Epithelial cell of proximal tubule (primary cell): ENCODE measurements around the gene ZNF148. TPM values are rescaled to one million over a fixed set of nuclear protein-coding genes. Genes with fewer than 3 reads are reported as not detected.
A peak's percentile ranks its signal among the peaks of the same experiment; 100 is the strongest.

Source experiments
- DNase-seq: peaks from one replicate; pipeline ENCODE4 v3.0.0-alpha.2; 2011; ENCODE audit warnings: low read depth
- H3K4me3 ChIP-seq: 2 replicates; pipeline ENCODE4 v1.5.1; 2011; ENCODE audit warnings: low read depth, mild to moderate bottlenecking, low read length
- CTCF ChIP-seq: conservative IDR thresholded peaks from 2 replicates; pipeline ENCODE4 v1.5.1; 2012; ENCODE audit warnings: low read depth, mild to moderate bottlenecking, low read length
- total RNA-seq: library from RNA; depleted of rRNA; stranded (reverse); fragments of >200 nt; gene quantifications from 2 replicates; pipeline ENCODE4 v1.2.3, GENCODE V29; 2015

The ZNF148 gene
- total RNA-seq, 1 donor from 2014 or later, result 16.3 TPM

DNA sequence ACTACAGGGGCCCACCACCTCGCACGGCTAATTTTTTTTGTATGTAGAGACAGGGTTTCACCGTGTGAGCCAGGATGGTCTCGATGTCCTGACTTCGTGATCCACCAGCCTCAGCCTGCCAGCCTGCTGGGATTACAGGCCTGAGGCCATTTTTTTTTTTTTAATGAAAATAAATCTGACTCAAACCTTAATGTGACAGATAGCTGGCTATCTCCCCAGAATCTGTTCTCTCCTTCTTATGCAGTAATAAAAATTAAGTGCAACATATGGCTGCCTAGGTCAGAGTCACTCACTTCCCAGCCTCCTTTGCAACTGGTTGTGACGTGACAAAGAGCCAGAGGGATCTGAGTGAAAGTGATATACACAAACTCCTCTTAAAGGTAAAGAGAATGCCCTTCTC is 53.0 kb downstream of the ZNF148 start:
- TF ChIP-seq CTCF, result no peak
- H3K4me3 ChIP-seq, result no peak overlapping the region
- DNase-seq, result no peak

DNA sequence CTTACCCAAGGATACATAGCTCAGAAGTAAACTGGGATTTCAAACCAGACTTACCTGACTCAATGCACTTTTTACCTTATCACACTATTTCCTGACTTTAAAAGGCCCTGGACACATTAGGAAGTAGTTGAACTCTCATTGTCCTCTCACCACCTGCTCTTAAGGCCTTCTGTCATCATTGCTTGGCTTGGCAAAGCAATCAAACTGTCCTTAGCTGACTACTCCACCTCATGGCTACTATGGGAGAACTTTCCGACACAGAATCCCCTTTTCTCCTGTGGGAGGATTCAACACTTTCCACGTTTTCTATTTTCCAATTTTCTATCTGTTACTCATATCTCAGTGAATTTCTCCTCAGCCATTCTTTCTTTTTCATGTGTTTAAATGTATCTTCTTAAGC is 55.4 kb downstream of the ZNF148 start:
- no peak overlapping the region for H3K4me3 ChIP-seq
- peak; percentile 26 for TF ChIP-seq CTCF
- DNase-seq, result no peak

GRCh38 chr3:125318871-125319270 is 56.3 kb downstream of the ZNF148 start:
- DNase-seq, result no peak
- H3K4me3 ChIP-seq, result peak overlapping the region; percentile 17
- no peak for TF ChIP-seq CTCF

GRCh38 chr3:125318167-125318865 is 56.8 kb downstream of the ZNF148 start:
- DNase-seq, result peak; percentile 67
- H3K4me3 ChIP-seq, result peak overlapping the region; percentile 17
- TF ChIP-seq CTCF, result no peak

DNA sequence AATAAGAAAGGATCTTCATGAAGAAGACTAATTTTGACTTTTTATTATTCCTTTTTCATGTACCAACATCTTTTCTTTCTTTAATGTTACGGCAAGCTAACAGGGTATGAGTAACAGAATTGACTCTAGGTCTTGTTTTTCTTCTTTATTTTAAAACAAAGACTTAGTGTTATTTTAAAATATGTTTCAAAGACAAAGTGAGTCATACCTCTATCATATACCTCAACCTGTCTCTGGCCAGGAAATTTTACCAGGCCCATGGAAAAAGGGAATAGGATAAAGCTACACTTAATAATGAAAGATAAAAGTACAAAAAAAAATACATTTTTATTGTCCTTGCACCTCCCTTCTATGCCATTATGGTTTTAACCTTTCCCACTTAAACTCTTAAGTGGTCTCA is 57.4 kb downstream of the ZNF148 start:
- H3K4me3 ChIP-seq, result no peak overlapping the region
- no peak for DNase-seq

GRCh38 chr3:125316949-125317348 is 58.2 kb downstream of the ZNF148 start:
- no peak for TF ChIP-seq CTCF
- no peak overlapping the region for H3K4me3 ChIP-seq

More for the DNA sequence above, 57.4 kb downstream of the ZNF148 start:
- TF ChIP-seq CTCF, result no peak

GRCh38 chr3:125316246-125316645 is 58.9 kb downstream of the ZNF148 start:
- DNase-seq, result no peak
- no peak overlapping the region for H3K4me3 ChIP-seq
- TF ChIP-seq CTCF, result no peak

More at GRCh38 chr3:125316949-125317348, 58.2 kb downstream of the ZNF148 start:
- DNase-seq, result no peak
